M059J (cell line): ENCODE results near the gene GPD1. TPM values are rescaled to one million over a fixed set of nuclear protein-coding genes. Genes with fewer than 3 reads are reported as not detected.

Source experiments
- DNase-seq: peaks from one replicate; pipeline ENCODE4 v3.0.0-alpha.2; 2012; ENCODE audit warnings: low read depth
- total RNA-seq: library from RNA; depleted of rRNA; stranded (reverse); fragments of >200 nt; shearing (Covaris generic); gene quantifications from 2 replicates; pipeline ENCODE4 v1.2.3, GENCODE V29; 2014

Gene GPD1
- total RNA-seq, 1 experiment from 2014 or later = 0.20 TPM

DNA sequence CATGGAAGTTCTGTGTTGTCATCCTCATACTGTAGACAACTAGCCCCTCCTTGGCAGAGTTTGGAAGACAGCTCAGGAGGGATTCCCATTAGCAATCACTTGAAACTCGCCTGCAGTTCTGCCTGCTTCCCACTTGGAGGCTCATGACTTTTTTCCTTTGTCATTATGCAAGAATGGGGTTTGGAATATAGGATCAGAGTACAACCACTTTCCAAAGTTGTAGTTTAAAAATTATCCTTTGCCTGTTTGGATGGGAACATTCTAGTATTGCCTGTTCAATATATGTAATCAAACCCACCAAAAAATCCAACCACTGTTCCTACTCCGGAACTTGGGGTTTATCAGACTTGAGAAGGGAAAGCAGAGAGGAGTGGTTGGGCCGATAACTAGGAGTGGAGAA is 2.1 kb upstream of the GPD1 start:
- DNase-seq = peak; percentile 43

DNA sequence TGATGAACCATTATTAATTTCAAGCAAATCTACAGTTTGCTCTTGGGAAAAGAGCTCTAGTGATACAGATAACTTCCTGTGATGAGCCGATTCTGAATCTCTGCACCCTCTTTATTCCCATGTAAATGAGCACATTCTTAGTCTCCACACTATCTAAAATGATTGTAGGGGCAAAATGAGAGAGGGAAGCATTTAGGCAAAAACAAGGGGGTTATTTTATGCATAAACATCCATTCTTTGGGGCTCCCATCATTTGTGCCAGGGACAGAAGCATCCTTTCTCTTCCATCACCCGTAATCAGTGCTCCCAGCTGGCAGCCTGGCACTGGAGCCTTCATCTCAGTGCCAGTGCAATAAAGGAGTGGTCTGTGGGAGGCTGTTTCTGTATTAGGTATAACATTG is 1.7 kb upstream of the GPD1 start:
- no peak for DNase-seq

DNA sequence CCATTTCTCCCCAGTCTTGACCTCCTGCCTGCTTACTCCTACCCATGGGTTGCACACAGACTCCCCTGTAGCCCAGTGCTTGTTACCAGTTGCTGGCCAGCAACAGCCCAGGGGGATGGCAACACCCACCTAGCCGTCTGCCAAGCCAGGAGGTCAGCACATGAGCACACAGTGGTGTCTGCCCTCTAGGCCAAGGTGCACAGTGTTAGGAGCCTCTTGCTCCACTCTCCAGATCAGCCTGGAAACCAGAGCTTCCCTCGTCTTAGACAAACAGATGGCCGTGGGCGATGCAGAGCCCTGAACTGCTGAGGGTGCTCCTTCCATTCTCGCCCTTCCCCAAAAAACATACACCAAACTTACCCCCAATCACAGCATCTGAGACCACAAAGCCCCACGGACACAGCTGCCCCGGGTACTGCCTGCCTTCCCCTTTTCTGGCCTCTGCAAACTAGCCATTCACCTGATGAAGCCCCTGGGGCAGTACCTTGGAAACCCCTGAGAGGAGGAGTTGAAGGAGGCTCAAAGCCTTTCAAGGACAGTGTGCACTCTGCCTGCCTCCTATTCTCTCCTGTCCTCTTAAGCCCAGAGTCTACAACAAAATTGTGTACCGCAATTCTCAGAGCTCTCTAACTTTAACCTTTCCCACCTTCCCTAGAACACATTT is 1.0 kb upstream of the GPD1 start:
- no peak for DNase-seq

DNA sequence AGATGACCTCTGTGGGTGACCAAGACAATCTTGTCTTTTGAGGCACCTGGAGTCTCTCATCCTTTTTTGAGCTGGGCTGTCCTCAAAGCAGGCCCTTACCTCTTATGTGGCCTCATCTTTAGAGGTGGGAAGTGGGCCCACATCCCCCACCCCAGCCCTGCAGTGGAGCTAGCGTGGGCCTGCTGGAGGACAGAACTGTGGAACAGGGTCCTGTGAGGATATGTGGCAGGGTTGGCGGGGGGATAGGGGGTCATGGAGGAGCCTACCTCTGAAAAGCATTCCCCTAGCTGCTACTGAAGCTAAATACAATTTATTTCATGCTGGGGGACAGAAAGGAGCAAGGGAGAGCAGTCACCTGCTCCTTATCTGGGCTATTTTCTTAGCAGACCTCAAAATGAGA is 457 bp upstream of the GPD1 start:
- DNase-seq = no peak

DNA sequence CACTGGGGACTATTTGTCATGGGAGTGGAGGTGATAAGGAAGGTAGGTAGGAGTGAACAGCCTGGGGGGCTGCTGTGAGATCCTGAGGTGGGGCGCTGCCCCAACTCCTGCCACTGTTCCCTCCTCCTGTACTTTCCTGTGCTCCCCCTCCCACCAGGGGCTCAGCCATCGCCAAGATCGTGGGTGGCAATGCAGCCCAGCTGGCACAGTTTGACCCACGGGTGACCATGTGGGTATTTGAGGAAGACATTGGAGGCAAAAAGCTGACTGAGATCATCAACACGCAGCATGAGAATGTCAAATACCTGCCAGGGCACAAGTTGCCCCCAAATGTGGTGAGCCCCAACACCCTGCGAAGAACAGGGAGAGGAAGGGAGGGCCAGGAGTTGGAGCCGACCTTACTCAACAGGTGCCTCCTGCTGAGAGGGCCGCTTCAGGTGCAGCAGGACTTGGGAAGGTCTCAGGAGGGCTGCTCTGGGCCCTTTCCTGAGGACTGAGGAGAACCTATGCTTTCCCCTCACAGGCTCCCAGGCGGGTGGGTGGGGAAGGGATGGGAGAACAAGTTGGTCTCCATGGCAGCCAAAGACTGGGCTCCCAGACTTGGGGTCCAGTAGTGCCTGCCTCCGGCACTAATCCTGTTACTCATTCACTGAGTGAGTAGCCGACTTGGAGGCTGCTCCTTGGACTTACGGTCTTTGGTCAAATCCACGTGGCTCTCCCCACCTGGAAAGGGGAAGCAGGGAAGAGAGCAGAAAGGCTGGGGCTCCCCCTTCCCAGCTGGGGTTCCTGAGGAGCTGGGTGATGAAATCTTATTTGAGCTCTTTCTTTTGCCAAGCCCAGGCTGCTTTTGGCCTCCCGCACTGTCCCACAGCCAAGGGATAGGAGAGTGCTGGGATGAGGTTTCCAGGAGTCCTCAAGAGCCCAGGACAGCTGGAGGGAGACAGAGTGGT is 884 bp downstream of the GPD1 start:
- no peak for DNase-seq

DNA sequence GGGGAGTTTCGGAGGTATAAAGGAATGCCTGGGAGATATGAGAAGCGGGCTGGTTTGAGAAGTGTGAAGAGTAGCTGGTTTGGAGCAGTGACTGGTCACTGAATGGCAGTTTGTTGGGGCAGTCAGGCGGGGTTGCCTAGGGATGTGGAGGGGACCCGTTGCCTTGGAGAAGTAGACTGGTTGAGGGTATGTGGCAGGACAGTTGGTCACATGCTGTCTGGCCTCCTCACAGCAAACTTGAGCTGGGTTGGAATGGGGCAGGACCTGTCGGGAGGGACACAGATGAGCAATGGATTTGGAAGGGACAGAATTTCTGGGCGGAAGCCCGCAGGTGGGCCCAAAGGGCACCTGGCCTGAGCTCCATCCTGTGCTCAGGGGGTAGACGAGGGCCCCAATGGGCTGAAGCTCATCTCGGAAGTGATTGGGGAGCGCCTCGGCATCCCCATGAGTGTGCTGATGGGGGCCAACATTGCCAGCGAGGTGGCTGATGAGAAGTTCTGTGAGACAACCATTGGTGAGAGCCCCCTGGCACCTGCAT is 2.2 kb downstream of the GPD1 start:
- no peak for DNase-seq

DNA sequence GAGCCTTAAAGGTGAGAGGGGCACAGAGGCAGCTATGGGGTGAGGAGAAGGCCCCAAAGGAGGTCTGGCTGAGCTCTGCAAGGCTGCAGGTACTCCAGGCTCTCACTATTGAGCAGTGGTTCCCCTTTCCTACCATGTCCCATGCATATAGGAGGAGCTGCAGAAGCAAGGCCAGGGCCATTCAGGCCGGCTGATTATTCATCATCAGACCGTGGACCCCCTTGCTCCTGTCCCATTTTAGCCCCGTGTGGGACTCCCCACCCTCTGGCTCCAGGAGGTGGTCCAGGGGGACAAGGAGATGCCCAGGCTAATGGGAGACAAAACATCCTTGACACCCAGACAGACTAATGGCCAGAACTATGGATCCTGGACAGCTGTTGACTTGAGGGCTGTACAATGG is 3.1 kb downstream of the GPD1 start:
- DNase-seq = no peak

DNA sequence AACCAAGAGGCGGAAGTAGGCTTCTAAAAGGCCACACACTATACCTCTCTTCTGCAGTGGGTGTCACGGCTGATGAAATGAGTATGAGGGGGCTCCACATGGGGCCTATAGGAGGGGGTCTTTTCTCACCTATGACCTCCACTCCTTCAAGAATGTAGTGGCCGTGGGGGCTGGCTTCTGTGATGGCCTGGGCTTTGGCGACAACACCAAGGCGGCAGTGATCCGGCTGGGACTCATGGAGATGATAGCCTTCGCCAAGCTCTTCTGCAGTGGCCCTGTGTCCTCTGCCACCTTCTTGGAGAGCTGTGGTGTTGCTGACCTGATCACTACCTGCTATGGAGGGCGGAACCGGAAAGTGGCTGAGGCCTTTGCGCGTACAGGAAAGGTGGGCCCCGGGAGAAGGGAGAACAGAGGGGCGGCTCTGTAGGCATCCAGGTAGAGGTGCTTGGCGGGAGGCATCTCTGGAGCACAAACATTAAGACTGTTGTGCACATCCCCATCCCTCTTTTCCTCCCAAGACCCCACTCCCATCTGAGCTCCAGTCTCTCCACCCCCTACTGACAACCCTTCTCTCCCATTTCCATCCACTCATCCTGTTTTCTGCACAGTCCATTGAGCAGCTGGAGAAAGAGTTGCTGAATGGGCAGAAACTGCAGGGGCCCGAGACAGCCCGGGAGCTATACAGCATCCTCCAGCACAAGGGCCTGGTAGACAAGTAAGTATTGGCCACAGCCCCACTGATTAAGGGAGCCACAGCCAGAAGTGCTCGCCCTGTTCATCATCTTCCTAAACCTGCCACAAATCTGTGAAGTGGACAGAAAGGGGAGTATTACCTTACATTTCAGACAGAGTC is 3.8 kb downstream of the GPD1 start:
- DNase-seq = no peak

DNA sequence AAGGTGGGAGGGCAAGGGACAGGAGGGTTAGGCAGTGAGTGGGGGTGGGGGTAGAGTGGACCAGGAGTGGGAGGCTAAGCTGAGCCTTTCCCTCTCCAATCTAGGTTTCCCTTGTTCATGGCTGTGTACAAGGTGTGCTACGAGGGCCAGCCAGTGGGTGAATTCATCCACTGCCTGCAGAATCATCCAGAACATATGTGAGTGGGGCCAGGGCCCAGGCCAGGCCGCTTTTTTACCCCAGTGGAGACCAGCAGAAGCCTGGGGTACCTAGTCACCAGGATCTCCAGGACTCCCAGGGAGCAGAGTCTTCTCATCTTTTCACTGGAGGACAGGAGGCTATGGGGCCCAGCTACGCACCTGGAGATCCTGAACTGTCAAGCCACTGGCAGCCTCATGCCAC is 5.5 kb downstream of the GPD1 start:
- DNase-seq = no peak

DNA sequence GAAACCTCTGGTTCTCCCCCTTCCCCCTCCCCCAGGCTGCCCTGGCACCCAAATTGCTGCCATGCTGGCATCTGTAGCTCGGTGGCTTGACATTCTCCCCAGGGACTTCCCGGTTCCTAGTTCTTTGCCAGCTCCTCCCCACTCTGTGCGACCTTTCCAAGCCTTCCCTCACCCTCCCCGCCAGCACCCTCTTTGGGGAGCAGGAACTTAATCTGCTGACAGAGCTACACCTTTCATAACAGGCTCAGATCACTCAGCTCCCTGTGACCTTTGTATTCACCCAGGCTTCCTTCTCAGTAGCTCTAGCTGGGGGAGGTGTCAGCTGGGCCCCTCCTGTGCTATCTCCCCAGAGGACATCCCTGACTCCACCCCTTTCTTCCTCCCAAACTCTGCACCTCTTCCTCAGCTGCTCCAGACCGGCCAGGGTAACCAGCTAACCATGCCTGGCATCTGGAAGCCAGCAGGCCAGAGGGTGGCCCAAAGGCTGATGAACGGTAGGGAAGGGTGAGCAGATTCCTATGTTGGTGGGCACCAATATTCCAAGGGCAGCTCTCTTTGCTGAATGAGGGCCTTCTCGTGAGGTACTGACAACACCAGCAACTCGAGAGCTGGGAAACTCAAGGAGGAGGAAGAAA is 6.4 kb downstream of the GPD1 start:
- peak; percentile 22 for DNase-seq

DNA sequence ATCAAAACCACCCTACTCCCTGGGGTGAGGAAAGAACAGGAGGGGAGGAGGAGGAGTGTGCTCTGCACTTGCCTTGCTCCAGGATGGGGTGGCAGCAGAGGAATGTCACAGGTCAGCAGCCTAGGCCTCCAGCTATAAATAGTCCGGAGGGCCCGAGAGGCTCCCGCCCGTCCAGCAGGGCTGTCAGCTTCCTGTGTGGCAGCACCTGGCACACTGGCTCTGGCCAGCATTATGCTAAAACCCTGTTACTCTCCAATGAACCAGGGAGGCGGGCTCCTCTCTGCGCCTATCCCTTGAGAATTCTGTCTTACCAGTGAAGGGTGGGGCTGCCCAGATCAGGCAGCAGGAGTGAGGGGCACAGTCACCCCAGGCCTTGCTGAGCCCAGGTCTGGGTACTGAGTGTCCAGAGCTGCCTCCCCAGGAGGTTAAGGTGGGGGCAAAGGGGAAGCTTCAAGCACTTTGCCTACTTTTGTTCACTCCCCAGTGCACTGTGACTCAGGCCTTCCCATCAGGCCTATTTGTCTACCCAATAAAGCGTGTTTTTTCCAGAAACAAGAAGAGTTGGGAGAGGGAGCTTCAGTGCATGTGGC is 7.0 kb downstream of the GPD1 start:
- peak; percentile 73 for DNase-seq

DNA sequence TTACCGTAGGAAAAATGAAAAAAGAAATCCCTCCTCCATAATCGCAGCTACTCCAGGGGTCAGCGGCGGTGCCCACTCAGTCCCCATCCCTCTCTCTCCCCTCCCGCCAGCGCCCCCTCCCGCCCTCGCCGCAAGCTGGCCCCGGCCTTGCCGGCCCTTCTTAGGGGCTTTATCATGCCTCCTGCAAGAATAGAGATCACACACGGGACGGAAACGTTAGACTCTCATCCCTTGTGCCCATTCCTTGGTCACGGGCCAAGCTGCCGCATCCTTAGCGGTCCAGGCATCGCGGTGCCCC is 7.5 kb downstream of the GPD1 start:
- DNase-seq = no peak

DNA sequence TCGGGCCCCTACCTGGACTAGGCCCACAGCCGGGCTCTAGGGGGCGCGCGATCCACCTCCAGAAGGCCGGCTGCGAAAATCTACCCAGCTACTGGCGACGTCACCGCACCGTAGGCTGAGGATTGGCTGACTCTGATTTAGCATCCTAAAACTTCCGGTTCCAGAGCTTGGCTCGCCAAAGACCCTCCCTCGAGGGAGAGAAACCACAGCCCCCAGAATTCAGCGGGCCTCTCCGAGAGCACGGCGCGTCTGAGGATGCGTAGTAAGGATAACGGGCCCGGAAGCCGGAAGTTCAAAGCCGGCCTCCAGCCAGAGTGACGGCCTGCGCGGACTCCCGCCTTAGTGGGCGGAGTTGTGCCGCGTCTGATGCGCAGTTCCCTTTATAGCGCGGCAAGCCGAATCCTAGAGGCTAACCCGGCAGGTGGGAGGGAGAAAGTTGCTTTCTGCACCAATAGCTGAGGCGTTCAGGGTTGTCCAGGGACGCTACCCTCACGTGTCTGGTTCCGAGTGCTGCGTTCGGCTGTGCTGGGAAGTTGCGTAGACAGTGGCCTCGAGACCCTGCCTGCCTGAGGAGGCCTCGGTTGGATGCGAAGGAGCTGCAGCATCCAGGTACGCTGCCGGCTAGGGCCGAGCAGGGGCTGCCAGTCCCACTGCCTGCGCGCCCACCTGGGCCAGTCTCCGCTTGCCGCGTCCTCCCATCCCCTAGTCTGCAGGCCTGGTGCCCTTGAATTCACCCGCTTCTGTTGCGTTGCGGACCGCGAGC is 8.1 kb downstream of the GPD1 start, which contains the start of gene COX14:
TSS of gene COX14 (plus strand) at position 544 of the 763 bp plus-strand sequence. CDS start 7,808 bp downstream, outside the sequence.
- peak; percentile 99 for DNase-seq

DNA sequence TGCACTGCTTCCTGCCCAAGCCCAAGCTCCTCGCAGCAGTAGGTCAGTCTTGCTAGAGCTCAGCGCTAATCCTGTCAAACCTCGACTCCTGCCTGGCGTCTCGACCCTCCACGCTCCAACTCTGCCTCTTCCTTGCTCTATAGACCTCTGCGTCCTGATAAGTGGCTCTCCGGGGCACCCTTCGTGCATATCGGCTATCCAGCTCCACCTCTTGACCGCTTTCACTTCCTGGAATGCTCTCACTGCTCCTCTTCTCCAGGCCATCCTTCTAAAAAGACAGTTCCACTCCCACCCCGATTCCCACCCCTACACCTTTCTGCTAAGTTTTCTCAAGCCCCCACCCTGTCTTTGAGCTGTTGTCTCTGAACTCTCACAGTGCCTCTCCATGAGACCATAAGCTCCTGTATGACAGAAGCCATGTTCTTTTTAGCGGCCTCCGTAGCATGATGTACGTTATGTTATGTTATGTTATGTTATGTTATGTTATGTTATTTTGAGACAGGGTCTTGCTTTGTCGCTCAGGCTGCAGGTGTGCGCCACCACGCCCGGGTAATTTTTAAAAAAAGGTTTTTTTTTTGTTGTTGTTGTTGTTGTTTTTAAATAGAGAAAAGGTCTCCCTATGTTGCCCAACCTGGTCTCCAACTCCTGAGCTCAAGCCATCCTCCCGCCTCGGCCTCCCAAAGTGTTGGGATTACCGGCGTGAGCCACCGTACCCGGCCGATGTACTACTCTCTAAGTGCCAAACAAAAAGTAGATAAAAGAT is 8.8 kb downstream of the GPD1 start:
- peak; percentile 60 for DNase-seq

DNA sequence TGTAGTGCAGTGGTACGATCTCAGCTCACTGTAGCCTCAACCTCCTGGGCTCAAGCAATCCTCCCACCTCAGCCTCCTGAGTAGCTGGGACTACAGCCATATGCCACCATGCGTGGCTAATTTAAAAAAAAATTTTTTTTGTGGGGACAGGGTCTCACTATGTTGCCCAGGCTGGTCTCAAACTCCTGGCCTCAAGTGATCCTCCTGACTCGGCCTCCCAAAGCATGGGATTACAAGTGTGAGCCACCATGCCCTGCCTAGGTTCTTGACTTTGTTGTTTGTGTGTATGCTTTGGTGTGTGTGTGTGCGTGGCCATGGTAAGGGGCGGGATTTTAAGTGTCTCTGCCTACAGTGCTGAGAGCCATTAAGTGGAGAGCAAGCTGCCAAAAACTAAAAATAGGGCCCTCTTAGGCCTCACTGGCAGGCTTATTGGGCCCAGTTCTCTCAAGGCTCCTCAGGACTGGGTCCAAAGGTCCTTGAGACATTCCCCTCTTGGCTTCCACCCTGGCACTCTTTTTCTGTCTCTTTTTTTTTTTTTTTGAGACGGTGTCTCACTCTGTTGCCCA is 13.3 kb downstream of the GPD1 start:
- no peak for DNase-seq

DNA sequence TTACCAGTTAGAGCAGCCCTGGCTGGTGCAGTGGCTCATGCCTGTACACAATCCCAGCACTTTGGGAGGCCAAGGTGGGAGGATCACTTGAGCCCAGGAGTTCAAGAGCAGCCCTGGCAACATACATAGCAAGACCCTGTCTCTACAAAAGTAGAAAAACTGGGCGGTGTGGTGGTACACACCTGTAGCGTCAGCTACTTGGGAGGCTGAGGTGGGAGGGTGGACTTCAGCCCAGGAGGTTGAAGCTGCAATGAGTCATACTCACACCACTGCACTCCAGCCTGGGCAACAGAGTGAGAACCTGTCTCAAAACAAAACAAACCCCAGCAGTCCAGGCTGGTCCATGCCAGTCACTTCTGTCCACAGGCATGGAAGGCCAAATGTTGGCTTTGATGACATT is 15.6 kb downstream of the GPD1 start:
- DNase-seq = no peak

DNA sequence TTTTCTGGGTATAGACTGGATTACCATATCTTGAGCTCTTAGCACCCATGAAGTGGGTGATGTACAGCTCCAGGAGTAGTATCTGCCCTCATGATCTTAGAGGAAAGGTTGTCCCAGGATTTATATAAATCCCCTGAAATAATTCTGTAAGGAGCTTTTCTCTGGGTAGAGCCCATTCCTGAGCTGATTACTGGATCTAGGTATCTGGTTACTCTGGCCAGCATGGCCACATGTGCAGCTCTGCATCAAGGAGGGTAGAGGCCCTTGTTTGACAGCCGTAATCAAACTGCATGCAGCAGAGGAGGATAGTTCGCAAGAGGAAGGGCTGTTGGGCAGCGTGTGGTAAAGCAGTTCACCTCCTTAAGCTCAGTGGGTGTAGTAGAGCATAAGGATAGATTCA is 16.7 kb downstream of the GPD1 start:
- no peak for DNase-seq

DNA sequence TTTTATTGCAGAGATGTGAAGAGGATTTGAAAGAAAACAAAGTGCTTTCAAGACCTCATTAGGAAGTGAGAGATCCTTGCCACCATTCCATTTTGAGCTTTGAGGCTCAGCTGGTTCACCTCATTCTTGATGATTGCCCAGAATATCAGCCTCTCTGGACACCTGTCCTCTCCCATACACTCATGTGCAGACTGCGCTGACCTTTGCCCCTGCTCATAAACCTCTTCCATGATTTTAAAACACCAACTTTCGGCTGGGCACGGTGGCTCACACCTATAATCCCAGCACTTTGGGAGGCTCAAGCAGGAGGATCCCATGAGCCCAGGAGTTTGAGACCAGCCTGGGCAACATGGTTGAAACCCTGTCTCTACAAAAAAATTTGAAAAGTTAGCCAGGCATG is 17.1 kb downstream of the GPD1 start:
- DNase-seq = no peak

DNA sequence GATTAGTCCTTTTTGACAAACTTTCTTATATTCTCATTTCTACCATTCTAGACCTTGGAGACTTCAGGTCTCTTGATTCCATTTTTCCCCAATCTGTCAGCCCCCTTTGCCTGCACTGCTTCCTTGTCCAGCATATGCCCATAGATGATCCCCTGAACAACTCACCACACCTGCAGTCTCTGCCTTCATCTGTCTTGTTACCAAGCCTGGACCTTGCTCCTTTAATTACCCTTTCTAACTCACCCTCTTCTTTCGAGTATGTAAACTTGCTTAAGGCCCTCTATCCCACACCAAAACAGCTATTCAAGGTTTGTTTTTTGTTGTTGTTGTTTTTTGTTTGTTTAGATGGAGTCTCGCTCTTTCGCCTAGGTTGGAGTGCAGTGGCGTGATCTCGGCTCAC is 17.8 kb downstream of the GPD1 start:
- no peak for DNase-seq
